Left lobe of liver (tissue), 2 donors: Measurements from ENCODE around the gene CRYGA. TPM values are rescaled to one million over a fixed set of nuclear protein-coding genes. Genes with fewer than 3 reads are reported as not detected.
"Not testable (repeated sequence)": the region's sequence is repeated elsewhere in the genome, so short reads cannot be mapped to it uniquely, and the experiment has no call there.

Experiments used
- ATAC-seq: fragments of 200-7000 bp; cut with Tn5 transposase; one replicate; pipeline ENCODE4 v1.9.1; 2020; ENCODE audit warnings: mild to moderate bottlenecking, moderate library complexity
- DNase-seq: peaks from one replicate; pipeline ENCODE4 v3.0.0-alpha.2; 2020; ENCODE audit warnings: low spot score
- total RNA-seq: library from RNA; stranded (reverse); gene quantifications from one replicate; pipeline ENCODE4 v1.2.1, GENCODE V29; 2021
- donor health status: DM: no; HTN: no; CAD: no; lungs with moderate emphysema.
- donor health status: DM: no; HTN: yes; CAD: no.

The CRYGA gene
- total RNA-seq, 1 donor from 2014 or later: not detected

DNA sequence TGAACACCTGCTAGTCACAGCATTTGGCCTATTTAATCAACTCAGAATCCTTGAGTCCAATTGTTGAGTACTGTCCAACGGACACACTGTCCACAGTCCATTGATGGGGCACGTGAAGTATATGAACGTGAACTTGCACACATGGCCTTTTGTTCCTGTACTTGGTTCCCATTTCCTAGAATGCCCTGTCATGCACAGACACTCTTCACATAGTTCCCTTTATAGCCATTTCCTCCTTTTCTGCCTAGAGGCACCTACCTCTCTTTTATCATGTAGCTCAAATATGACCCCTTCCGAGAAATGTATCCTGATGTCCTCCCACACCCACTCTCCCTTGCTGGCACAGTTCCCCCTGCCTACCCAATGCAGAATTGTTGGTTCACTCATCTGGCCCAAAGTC, 8.7 kb upstream of the CRYGA start:
- ATAC-seq: no peak
- no peak for DNase-seq

DNA sequence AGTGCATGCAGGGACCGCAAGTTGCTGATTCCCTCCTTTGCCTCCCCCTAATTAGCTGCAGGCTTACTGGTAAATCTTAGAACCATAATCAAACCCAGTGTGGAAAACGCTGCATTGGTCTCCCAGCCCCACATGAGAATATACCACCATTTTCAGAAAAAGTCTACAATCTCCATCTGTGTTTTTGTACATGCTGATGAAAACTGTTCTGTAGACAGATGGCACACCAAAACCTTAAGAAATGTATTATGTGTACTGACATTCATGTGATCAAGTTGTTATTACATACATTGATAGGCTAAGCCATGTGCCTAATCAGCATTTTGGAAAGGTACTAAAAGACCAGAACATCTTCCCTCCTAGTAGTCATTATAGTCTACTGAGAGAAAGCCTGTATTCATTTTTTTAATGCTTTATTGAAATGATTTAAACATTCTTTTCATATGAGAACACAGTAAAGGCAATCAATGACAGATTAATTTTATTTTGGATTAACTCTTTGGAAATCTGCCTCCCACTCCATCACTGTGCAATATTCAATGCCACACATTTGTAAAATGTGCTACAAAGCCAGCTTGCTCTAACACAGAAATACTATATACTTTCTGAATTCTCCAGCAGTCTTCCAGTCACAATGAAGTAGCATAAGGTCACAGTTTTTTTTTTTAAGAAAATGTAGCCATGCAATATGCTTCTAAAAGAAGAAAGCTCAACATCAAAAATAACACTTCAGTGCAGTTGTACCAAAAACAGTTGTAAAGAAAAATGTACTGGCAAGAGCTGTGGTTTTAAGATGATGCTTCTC, 1.8 kb upstream of the CRYGA start:
- ATAC-seq: no peak
- DNase-seq: no peak

DNA sequence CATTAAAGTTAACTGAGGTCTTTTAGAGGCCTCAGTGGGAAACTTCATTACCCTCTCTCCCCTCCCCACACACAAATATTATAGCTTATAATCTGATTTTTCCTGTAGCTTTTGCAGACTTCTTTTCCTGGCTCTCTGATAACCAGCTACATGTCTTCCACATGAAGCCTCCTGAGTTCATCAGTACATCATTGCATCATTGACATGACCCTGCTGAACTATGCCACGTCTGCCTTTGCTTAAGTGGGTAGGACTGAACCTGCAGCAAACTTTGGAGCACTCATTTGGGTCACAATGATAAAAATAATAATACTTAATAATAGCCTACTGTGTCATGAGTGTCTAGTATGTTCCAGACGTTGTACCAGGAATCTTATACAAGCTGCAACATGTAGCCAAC, 7.0 kb downstream of the CRYGA start:
- no peak for DNase-seq
- peak; percentile 72 for ATAC-seq

DNA sequence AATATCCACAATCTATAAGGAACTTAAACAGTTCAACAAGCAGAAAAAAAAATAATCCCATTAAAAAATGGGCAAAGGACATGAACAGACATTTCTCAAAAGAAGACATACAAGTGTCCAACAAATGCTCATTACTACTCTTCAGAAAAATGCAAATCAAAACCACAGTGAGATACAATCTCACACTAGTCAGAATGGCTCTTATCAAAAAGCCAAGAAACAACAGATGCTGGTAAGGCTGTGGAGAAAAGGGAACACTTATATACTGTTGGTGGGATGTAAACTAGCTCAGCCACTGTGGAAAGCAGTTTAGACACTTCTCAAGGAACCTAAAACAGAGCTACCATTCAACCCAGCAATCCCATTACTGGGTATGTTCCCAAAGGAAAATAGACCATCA, 10.2 kb downstream of the CRYGA start:
- ATAC-seq (no peak), DNase-seq (no peak)

DNA sequence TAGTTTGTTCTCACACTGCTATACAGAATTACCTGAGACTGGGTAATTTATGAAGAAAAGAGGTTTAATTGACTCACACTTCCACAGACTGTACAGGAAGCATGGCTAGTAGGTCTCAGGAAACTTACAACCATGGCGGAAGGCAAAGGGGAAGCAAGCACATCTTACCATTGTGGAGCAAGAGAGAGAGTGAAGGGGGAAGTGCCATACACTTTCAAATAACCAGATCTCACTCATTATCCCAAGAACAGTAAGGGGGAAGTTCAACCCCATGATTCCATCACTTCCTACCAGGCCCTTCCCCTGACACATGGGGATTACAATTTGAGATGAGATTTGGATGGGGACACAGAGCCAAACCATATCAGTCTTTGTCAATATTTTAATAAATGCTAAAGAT, 12.4 kb downstream of the CRYGA start:
- ATAC-seq: no peak

DNA sequence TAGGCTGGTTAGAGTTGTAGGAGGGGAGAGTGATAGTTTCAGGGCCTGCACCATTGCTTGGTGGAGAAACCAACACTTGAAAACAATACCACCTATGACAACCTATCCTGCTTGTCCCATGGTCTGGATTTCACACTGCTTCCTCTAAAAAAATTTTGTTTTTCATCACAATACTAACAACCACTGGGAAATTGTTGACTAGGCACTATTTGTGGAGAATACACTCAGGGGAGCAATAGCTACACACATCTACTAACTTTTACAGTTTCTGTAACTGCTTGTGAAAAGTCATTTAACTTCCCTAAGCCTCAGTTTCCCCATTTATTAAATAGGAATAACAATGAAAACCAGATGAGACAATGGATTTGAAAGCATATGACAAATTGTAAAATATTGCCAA, 13.3 kb downstream of the CRYGA start:
- ATAC-seq (no peak), DNase-seq (no peak)

More for the DNA sequence above, 12.4 kb downstream of the CRYGA start:
- DNase-seq: no peak

DNA sequence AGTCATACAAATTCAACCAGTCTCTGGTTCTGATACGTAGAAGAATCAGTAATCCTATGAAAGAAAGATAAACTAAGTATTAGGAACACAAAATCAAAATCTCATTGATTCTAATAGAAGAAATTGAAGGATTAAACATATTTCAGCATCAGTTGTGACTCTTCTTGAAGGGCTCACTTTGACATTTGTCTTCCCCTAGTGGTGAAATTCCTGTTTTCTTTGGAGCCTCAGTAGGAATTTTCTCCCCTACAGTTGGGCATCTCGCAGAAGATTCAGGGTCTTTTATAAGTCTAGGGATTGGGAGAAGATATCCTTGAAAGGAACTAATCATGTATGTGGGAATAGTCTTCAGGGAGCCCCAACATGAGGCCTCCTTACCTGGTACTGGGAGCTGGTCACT, 14.6 kb downstream of the CRYGA start:
- ATAC-seq (no peak), DNase-seq (no peak)

DNA sequence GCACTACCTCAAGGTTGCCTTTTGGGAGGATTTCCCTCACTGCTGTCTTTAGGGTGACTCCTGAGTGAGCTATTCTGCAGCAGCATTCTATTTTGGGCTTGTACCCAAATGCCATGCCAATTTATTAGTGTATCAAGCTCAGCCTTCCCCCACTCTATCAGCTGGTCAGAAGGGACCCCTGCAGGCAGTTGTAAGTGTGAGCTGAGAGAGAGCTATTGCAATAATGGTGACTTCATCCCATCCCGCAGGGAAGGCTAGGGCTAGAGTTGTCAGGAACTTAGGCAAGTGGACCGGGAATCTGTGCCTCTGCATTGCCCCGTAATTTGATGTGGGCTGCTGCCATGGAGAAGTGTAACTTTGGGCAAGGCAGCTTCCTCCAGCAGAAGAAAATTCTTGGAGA, 15.6 kb downstream of the CRYGA start:
- ATAC-seq: no peak
- no peak for DNase-seq

DNA sequence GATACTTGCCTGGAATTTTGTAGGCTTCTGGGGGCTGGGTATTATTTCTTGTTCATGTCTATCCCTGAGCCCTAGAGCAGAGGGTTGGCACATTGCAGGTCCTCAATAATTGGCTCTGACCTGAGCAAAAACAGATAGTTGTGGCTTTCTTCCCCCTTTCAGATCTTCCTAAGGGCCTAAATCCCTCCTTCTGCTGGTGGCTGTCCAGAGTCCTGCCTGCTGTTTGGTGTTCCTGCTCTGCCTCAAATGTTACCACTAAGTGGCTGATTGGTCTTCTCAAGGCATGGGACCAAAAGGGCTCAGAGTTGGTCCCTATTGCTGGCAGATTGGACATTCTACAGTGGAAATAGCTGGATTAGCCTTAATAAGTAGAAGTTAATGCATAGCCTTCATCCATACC, 16.4 kb downstream of the CRYGA start:
- ATAC-seq (no peak), DNase-seq (no peak)

DNA sequence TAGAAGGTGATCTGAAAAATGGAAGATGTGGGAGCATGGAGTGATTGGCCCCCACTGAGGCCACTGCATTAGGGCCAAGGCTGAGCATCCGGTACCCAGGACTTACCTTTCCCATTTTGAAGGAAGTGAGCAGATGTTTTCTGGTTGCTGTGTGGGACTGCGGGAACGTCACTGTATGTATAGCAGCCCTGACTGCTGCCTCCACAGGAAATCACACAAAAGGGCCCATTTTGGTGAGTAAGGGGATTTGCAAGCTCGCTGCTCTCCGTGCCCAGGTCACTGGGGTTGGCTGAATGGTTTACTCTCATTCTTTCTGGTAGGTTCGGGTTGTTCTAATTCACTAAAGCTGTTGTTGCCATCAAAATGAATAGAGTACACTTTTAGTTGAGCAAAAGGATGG, 17.4 kb downstream of the CRYGA start, which contains the start of gene CRYGB:
Gene CRYGB, minus strand, starts transcription at position 153 of the 400 bp plus-strand sequence. Its CDS starts 38 bp downstream, at position 115.
- no peak for ATAC-seq
- no peak for DNase-seq

DNA sequence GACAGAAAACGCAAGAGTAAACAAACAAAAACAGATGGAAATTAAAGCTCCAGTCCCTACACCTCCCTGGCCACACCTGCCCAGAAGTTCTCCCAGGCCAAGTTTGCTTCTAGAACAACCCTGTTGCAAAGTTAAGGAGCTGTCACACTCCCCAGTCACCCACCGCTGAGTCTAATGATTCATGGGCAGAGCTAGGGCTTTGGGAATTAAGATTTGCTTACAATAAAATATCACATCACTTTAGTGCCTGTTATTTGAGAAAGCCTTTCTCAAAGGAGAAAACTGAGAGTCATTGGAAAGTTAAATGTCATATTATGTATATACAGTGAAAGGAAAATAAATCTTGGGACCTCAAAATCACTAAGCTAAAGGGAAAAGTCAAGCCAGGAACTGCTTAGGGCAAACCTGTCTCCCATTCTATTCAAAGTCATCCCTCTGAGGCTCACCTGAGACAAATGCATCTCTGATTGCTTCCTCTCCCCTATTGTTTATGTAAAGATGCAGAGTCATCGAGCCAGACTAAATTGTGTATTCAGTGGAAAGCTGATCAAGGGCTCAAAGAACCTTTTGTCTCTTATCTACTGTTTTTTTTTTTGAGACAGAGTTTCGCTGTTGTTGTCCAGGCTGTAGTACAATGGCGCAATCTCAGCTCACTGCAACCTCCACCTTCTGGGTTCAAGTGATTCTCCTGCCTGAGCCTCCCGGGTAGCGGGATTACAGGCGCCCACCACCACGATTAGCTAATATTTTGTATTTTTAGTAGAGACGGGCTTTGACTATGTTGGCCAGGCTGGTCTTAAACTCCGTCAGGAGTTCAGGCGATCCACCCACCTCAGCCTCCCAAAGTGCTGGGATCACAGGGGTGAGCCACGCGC, 20.2 kb downstream of the CRYGA start:
- ATAC-seq (no peak), DNase-seq (no peak)

DNA sequence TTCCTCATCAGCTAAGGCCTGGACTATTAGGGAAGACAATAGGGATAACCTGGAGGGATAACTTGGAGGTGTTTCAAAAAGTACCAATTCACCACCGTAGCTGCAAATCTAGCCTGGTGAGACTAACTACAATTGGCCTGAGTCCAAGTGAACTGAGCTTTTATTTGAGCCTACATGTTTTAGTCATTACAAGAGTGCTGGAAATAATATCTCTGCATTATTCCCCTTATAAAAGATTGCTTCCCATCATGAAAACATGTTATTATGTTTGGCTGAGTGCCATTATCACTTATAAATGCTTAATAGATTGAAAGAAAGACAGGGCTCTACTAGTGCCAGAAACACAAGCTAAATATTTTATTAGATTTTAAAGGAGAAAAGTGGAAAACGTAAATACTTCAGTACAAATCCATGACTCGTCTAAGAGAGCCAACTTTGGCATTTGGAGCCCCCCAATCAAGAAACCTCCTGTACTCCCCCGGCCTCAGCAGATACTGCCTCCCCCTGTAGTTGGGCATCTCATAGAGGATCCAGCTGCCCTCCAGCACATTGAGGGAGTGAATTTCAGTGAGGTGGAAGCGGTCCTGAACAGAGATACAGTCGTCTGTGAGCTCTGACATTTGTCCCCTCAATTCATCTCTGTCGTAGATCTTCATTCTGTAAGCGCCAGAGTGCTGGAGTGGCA, 21.0 kb downstream of the CRYGA start:
- ATAC-seq (no peak), DNase-seq (no peak)

DNA sequence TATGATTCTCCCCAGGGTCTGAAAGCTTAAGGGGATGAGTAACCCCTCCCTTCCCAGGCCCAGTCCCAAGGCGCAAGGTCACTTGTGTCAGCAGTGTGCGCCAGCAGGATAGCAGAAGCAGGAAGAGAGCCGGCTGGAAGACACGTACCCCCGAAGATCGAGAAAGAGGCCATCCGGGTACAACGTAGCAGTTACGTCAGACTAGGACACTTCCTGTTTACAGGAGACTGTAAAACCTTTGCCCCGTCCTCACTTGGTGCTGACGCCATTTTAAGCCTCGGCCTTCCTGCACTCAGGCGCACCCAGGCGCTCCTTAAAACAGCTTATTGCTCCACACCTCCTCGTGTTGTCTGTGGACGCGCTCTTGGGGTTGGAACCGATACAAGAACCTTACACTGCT, 23.9 kb downstream of the CRYGA start:
- no peak for ATAC-seq
- no peak for DNase-seq

DNA sequence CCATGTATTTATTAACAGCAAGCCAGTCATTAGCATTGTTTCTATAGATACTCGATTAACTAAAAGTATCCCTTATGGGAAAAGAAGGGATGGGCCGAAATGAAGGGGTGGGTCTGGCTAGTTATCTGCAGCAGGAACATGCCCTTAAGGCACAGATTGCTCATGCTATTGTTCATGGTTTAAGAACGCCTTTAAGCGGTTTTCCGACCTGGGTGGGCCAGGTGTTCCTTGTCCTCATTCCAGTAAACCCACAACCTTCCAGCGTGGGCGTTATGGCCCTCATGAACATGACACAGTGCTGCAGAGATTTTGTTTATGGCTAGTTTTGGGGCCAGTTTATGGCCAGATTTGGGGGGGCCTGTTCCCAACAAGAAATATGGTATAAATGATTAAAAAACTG, 25.1 kb downstream of the CRYGA start:
- ATAC-seq, DNase-seq: not testable (repeated sequence)

DNA sequence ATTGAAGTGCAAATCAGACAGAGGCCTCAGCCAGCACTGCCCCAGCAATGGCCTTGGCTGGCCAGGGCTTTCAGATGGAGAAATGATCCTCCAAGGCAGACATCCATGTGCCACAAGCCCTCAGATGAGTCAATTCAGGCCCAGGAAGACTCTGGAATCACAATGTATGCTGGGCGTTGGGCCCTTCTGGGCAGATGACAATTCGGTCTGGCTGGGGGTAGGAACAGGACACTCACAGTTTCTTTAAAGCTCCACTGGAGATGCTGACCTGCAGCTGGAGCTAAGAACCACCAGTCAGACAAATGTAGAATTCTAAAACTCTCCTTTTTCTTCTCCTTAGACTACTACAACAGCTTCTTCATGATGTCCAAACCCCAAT, 26.7 kb downstream of the CRYGA start:
- ATAC-seq (no peak), DNase-seq (no peak)

DNA sequence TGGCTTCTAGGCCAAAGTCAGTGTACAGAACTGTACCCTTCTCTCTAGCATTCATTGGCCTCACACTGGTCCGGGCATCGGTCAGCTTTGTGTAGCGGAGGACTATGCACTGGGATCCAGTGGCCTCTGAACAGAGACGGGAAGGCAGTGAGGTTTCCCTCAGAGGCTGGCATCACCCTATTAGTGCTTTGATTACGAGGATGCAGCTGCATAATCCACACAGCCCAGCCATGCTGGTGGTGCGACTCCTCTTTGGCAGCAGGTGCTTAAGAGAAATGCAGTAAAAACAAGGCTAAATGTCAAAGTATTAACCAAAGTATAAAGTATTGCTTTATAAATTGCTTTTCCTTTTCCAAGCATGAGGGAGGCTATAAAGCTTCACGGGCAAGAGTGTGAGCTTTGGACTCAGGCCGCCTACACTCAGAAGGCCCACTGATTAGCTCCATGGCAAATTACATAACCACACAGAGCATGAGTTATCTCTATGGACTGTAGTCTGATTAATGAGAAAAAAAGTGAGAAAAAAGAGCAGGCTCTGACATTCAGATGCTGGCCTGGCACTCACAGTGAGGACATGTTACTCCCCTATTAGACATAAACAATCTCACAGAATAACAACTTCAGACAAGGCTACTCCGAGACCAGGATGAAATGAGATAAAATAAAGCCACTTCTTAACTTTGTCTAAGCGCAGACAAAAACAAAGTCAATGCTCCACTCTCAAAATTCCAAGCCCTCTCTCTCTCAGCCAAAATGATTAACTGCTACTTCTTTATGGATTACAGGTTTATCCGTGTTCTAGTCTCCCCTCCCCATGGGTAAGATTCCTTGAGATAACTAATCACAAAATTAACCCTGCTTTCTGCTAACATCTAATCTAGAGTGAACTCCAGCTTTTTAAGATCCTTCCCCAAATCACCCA, 27.3 kb downstream of the CRYGA start:
- DNase-seq (no peak), ATAC-seq (peak; percentile 99)

DNA sequence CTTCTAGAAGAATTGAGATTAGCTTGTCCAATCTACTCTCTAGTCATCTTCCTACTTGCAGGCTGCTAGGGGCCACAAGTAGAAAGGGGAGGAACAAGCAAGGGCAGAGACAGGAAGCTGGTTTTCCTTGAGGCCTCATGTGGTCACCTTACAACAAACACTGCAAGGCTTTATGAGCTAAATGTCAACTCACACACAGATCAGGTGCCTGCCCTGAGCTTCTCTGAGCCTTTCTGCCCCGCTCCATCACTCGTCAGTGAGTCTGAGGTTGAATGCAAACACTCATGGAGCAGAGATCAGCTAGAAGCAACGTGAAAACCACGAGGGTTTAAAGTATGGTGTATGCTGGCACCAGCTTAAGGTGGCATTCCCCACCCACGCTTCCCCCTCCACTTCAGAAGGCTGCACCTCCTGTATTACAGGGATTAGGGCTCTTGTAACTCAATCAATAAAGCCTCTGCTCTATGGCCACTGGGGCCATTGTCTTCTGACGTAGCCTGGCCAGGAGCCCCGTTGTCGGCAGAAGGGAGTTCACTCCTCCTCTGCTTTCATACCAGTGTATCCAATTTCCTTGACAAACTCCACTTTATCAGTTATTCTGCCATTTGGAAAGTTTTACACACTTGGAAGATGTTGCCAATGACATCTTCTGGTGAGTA, 28.3 kb downstream of the CRYGA start:
- DNase-seq: no peak
- no peak for ATAC-seq

DNA sequence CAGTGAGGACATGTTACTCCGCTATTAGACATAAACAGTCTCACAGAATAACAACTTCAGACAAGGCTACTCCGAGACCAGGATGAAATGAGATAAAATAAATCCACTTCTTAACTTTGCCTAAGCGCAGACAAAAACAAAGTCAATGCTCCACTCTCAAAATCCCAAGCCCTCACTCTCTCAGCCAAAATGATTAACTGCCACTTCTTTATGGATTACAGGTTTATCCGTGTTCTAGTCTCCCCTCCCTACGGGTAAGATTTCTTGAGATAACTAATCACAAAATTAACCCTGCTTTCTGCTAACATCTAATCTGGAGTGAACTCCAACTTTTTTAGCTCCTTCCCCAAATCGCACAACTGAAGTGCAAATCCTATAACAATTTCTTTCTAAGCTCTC, 32.7 kb downstream of the CRYGA start:
- DNase-seq: no peak
- ATAC-seq: no peak

DNA sequence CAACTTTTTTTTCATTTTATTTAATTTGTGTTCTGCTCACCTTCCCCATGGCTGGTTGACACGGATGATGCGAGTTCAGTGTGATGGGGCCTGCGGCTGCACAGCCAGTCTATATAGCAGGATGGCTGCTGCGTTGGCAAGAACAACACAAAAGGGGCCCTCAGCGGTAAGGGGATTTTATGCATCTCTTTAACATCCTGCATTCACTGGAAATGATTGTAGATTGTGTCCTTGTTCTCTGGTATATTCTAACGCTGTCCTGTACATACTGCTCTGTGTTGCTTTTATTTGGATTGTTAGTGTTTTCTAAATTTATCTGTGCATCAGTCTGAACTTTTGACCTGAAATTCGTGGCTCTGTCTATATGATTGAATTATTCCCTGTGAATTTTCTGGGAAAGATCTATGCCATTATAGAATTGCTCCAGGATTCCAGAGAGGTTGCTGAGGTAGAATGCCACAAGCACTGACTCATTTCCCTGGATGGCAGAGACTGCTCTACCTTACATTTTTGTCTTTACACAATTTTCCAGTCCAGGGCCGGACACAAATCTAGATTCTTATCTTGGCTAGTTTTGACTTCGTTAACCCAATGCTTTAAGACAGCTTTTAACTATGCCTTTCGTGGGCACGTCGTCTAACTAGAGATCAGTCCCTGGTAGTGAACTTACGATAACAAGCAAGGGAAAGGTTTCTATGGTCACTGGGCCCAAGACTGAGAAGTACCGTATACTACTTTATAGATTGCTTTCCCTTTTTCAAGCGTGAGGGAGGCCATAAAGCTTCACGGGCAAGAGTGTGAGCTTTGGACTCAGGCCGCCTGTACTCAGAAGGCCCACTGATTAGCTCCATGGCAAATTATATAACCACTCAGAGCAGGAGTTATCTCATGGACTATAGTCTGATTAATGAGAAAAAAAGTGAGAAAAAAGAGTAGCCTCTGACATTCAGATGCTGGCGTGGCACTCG, 33.4 kb downstream of the CRYGA start, which contains the start of gene CRYGC:
Gene CRYGC, minus strand, starts transcription at position 85 of the 968 bp plus-strand sequence. Its CDS starts 36 bp downstream, at position 49.
- DNase-seq: no peak
- ATAC-seq: peak; percentile 78
